Prostate gland (tissue), 2 donors: Measurements from ENCODE around the gene ECM1. TPM values are rescaled to one million over a fixed set of nuclear protein-coding genes. Genes with fewer than 3 reads are reported as not detected.
A peak's percentile ranks its signal among the peaks of the same experiment; 100 is the strongest.

Experiments used
- DNase-seq: peaks from one replicate; pipeline ENCODE4 v3.0.0-alpha.2; 2019; ENCODE audit warnings: low spot score
- H3K27ac ChIP-seq, 2 donors: fragments of 200-600 bp; sonication (generic); 2 replicates each; pipeline ENCODE4 v1.5.1; 2017 to 2019
- H3K27me3 ChIP-seq: fragments of 200-600 bp; sonication (generic); replicated peaks from 2 replicates; pipeline ENCODE4 v1.5.1; 2019; ENCODE audit not compliant: insufficient read depth
- H3K36me3 ChIP-seq, 2 donors: fragments of 200-600 bp; sonication (generic); 1 replicate in 1 of 2; 2 replicates in 1 of 2; pipeline versions ENCODE4 v1.5.1 to v1.8.1; 2017 to 2019
- H3K4me1 ChIP-seq: fragments of 200-600 bp; sonication (generic); replicated peaks from 2 replicates; pipeline ENCODE4 v1.5.1; 2019
- H3K4me3 ChIP-seq, 2 donors: fragments of 200-600 bp; sonication (generic); 2 replicates each; pipeline ENCODE4 v1.5.1; 2017 to 2019
- H3K9me3 ChIP-seq: fragments of 200-600 bp; sonication (generic); 2 replicates; pipeline ENCODE4 v1.5.1; 2017
- CTCF ChIP-seq, 4 experiments: fragments of 200-600 bp in 2 of 4; fragments of 450-650 bp in 2 of 4; sonication (generic) in 2 of 4; IDR thresholded peaks; 1 replicate in 3 of 4; 2 replicates in 1 of 4; pipeline ENCODE4 v1.5.1; 2016 to 2019; ENCODE audit warnings: antibody characterized with exemption in 4 of 4, mild to moderate bottlenecking in 2 of 4, moderate library complexity in 2 of 4
- POLR2A ChIP-seq: fragments of 450-650 bp; IDR thresholded peaks from one replicate; pipeline ENCODE4 v1.6.1; 2016; ENCODE audit warnings: antibody characterized with exemption, mild to moderate bottlenecking
- POLR2AphosphoS5 ChIP-seq: sonication (generic); formaldehyde crosslinking; IDR thresholded peaks from one replicate; pipeline ENCODE4 v1.6.1; 2017; ENCODE audit warnings: antibody characterized with exemption
- WGBS: methylation state at CpG from one replicate; pipeline ENCODE4 v1.1.5; 2018; 5-methylcytosine and 5-hydroxymethylcytosine counted together
- intact Hi-C: fragments of 100-400 bp; cut with DNase I; formaldehyde crosslinking; loops from one replicate; pipeline ENCODE4 v1.14.2; 2022
- total RNA-seq, 2 donors: library from RNA; depleted of rRNA; stranded (reverse); fragments of >200 nt; gene quantifications; one replicate each; pipeline ENCODE4 v1.1.0, GENCODE V29; 2016

The ECM1 gene
- total RNA-seq, 2 donors from 2014 or later: 4.7 to 12.3 TPM

GRCh38 chr1:150472601-150473200 lies 35.2 kb upstream of the ECM1 start:
- Histone ChIP-seq H3K27ac (no peak overlapping the region), H3K4me3 (no peak overlapping the region), H3K36me3 (peaks cover 10 to 19% of the 10 kb centered on the region in 2 donors), H3K27me3 (no peaks in the 10 kb centered on the region), H3K9me3 (no peaks in the 10 kb centered on the region), H3K4me1 (no peaks in the 10 kb centered on the region)
- intact Hi-C loops: loop anchor here (5.0 to 10.0 kb wide), 2 partner anchors 60 to 152 kb away; partner anchors contain the start of gene ENSA
- DNase-seq: no peak
- WGBS: 87% methylated on average over 10 of the region's 10 CpGs
- TF ChIP-seq POLR2AphosphoS5 (no peak), POLR2A (no peak), CTCF (IDR thresholded peaks at IDR 0.05) (no peak)

- DNase-seq: peak; percentile 39
- Histone ChIP-seq H3K27ac (no peak overlapping the region), H3K4me1 (no peaks in the 10 kb centered on the region), H3K9me3 (no peaks in the 10 kb centered on the region), H3K27me3 (no peaks in the 10 kb centered on the region), H3K4me3 (no peak overlapping the region), H3K36me3 (peaks cover 10 to 19% of the 10 kb centered on the region in 2 donors)
- TF ChIP-seq POLR2AphosphoS5 (peak; percentile 50), CTCF (IDR thresholded peaks at IDR 0.05) (no peak), POLR2A (no peak)
- intact Hi-C loops: loop anchor here (5.0 to 10.0 kb wide), 2 partner anchors 59 to 151 kb away; partner anchors contain the start of gene ENSA
- 17% methylated on average over 4 of the region's 4 CpGs for WGBS
Observed at GRCh38 chr1:150473659-150474058, 34.2 kb upstream of the ECM1 start.

- Histone ChIP-seq H3K27me3 (no peaks in the 10 kb centered on the region), H3K9me3 (no peaks in the 10 kb centered on the region), H3K27ac (no peak overlapping the region), H3K4me3 (no peak overlapping the region), H3K36me3 (peaks cover 10 to 19% of the 10 kb centered on the region in 2 donors), H3K4me1 (no peaks in the 10 kb centered on the region)
- no peak for TF ChIP-seq POLR2A
- no peak for TF ChIP-seq CTCF (IDR thresholded peaks at IDR 0.05)
- no peak for TF ChIP-seq POLR2AphosphoS5
- 65% methylated on average over 4 of the region's 4 CpGs for WGBS
- no peak for DNase-seq
- intact Hi-C loops: loop anchor here (5.0 to 10.0 kb wide), 2 partner anchors 57 to 150 kb away; partner anchors contain the start of gene ENSA
Observed at GRCh38 chr1:150474869-150475268, 33.0 kb upstream of the ECM1 start.

GRCh38 chr1:150476754-150477153 lies 31.2 kb upstream of the ECM1 start:
- no peaks in the 10 kb centered on the region for H3K9me3 ChIP-seq
- H3K27ac ChIP-seq: no peak overlapping the region
- H3K4me3 ChIP-seq: no peak overlapping the region
- intact Hi-C loops: loop anchor here (10.0 kb wide), 1 partner anchor 148 kb away; the partner anchor contains the start of gene ENSA
- no peak for DNase-seq
- 56% methylated on average over 3 of the region's 3 CpGs for WGBS
- H3K4me1 ChIP-seq: no peaks in the 10 kb centered on the region
- no peaks in the 10 kb centered on the region for H3K27me3 ChIP-seq
- TF ChIP-seq CTCF (IDR thresholded peaks at IDR 0.05) (no peak), POLR2A (no peak), POLR2AphosphoS5 (no peak)
- H3K36me3 ChIP-seq: peaks cover 0 to 6% of the 10 kb centered on the region in 2 donors

- Histone ChIP-seq H3K4me1 (no peaks in the 10 kb centered on the region), H3K36me3 (peaks cover 0 to under 1% of the 10 kb centered on the region in 2 donors), H3K9me3 (no peaks in the 10 kb centered on the region), H3K4me3 (no peak overlapping the region), H3K27ac (no peak overlapping the region), H3K27me3 (no peaks in the 10 kb centered on the region)
- no peak for DNase-seq
- intact Hi-C loops: loop anchor here (10.0 kb wide), 1 partner anchor 147 kb away; the partner anchor contains the start of gene ENSA
- 83% methylated on average over 1 of the region's 1 CpG for WGBS
- TF ChIP-seq POLR2AphosphoS5 (no peak), POLR2A (no peak), CTCF (IDR thresholded peaks at IDR 0.05) (no peak)
Observed at GRCh38 chr1:150477320-150477719, 30.6 kb upstream of the ECM1 start.
